Neuronal stem cell (in vitro differentiated cells): ENCODE data around the gene SETD2.
A peak's percentile ranks its signal among the peaks of the same experiment; 100 is the strongest.

ENCODE experiments used
- DNase-seq: peaks from one replicate; pipeline ENCODE4 v3.0.0-alpha.2; 2013; ENCODE audit warnings: low spot score
- H2AFZ ChIP-seq: one replicate; pipeline ENCODE4 v1.6.1; 2013; ENCODE audit warnings: mild to moderate bottlenecking, low read length, inconsistent platforms
- H2AK5ac ChIP-seq: 2 replicates; pipeline ENCODE4 v1.6.1; 2013; ENCODE audit warnings: low read depth, mild to moderate bottlenecking, inconsistent platforms, low read length, moderate library complexity, mixed read lengths
- H2BK120ac ChIP-seq: 2 replicates; pipeline ENCODE4 v1.6.1; 2013; ENCODE audit warnings: low read depth, mild to moderate bottlenecking, inconsistent platforms, low read length, moderate library complexity, mixed read lengths
- H2BK12ac ChIP-seq: one replicate; pipeline ENCODE4 v1.6.1; 2013; ENCODE audit warnings: low read length, inconsistent platforms
- H2BK15ac ChIP-seq: 2 replicates; pipeline ENCODE4 v1.6.1; 2013; ENCODE audit warnings: mild to moderate bottlenecking, low read length, inconsistent platforms, mixed read lengths
- H2BK5ac ChIP-seq: one replicate; pipeline ENCODE4 v1.6.1; 2013; ENCODE audit warnings: inconsistent platforms, mild to moderate bottlenecking, low read length, moderate library complexity
- H3K14ac ChIP-seq: one replicate; pipeline ENCODE4 v1.6.1; 2013; ENCODE audit warnings: low read length, inconsistent platforms
- H3K18ac ChIP-seq: 2 replicates; pipeline ENCODE4 v1.6.1; 2013; ENCODE audit warnings: low read length, inconsistent platforms
- H3K23ac ChIP-seq: 2 replicates; pipeline ENCODE4 v1.6.1; 2013; ENCODE audit warnings: low read depth, mild to moderate bottlenecking, mixed read lengths, low read length, inconsistent platforms; ENCODE audit not compliant: poor library complexity
- H3K27ac ChIP-seq: replicated peaks from 3 replicates; pipeline ENCODE4 v1.5.1; 2013; ENCODE audit warnings: low read length, inconsistent platforms
- H3K27me3 ChIP-seq, 3 experiments: 2 replicates each; pipeline ENCODE4 v1.6.1; 2013; ENCODE audit warnings: low read length in 3 of 3, mild to moderate bottlenecking in 2 of 3, inconsistent platforms in 1 of 3, low read depth in 1 of 3, mixed read lengths in 1 of 3, moderate library complexity in 1 of 3; ENCODE audit not compliant: control insufficient read depth in 3 of 3, insufficient read depth in 3 of 3
- H3K36me3 ChIP-seq, 2 donors: replicated peaks in 1 of 2; 2 replicates each; pipeline ENCODE4 v1.6.1; 2013; ENCODE audit warnings: low read length in 2 of 2; ENCODE audit not compliant: control insufficient read depth in 2 of 2, insufficient read depth in 2 of 2
- H3K4ac ChIP-seq: 2 replicates; pipeline ENCODE4 v1.6.1; 2013; ENCODE audit warnings: inconsistent platforms, mild to moderate bottlenecking, low read length, moderate library complexity
- H3K4me1 ChIP-seq, 2 donors: 1 replicate in 1 of 2; 2 replicates in 1 of 2; pipeline ENCODE4 v1.6.1; 2013; ENCODE audit warnings: low read length in 2 of 2, low read depth in 1 of 2; ENCODE audit not compliant: control insufficient read depth in 2 of 2, insufficient read depth in 1 of 2
- H3K4me2 ChIP-seq: one replicate; pipeline ENCODE4 v1.6.1; 2013; ENCODE audit warnings: mild to moderate bottlenecking, low read length, inconsistent platforms; ENCODE audit not compliant: insufficient read depth, poor library complexity, severe bottlenecking
- H3K4me3 ChIP-seq, 2 donors: 2 replicates each; pipeline ENCODE4 v1.5.1; 2013; ENCODE audit warnings: low read length in 2 of 2, mild to moderate bottlenecking in 2 of 2, inconsistent platforms in 1 of 2, moderate library complexity in 1 of 2
- H3K79me1 ChIP-seq: one replicate; pipeline ENCODE4 v1.6.1; 2013; ENCODE audit warnings: low read depth, mild to moderate bottlenecking, inconsistent platforms, low read length, moderate library complexity
- H3K9ac ChIP-seq: one replicate; pipeline ENCODE4 v1.6.1; 2013; ENCODE audit warnings: mild to moderate bottlenecking, low read depth, low read length, inconsistent platforms; ENCODE audit not compliant: poor library complexity
- H3K9me3 ChIP-seq, 2 donors: replicated peaks in 1 of 2; 2 replicates each; pipeline versions ENCODE3 to v1.6.1; 2013; ENCODE audit warnings: low read length in 2 of 2, mild to moderate bottlenecking in 2 of 2, inconsistent platforms in 1 of 2, low read depth in 1 of 2, mixed read lengths in 1 of 2, moderate library complexity in 1 of 2; ENCODE audit not compliant: control insufficient read depth in 2 of 2, insufficient read depth in 1 of 2
- H4K8ac ChIP-seq: one replicate; pipeline ENCODE4 v1.6.1; 2013; ENCODE audit warnings: low read depth, mild to moderate bottlenecking, inconsistent platforms, low read length, moderate library complexity
- H4K91ac ChIP-seq: one replicate; pipeline ENCODE4 v1.6.1; 2013; ENCODE audit warnings: low read length, low read depth, mild to moderate bottlenecking, inconsistent platforms; ENCODE audit not compliant: poor library complexity
- WGBS, 2 donors: extraction: QIAGEN DNeasy Blood & Tissue Kit; methylation state at CpG; one replicate each; pipeline ENCODE4 v1.1.7; 2013; ENCODE audit warnings: missing lambda C conversion rate in 2 of 2, mixed read lengths in 1 of 2; ENCODE audit not compliant: insufficient read length in 2 of 2, insufficient replicate concordance in 1 of 2; ENCODE audit errors: extremely low coverage in 2 of 2; 5-methylcytosine and 5-hydroxymethylcytosine counted together

Gene SETD2

DNA sequence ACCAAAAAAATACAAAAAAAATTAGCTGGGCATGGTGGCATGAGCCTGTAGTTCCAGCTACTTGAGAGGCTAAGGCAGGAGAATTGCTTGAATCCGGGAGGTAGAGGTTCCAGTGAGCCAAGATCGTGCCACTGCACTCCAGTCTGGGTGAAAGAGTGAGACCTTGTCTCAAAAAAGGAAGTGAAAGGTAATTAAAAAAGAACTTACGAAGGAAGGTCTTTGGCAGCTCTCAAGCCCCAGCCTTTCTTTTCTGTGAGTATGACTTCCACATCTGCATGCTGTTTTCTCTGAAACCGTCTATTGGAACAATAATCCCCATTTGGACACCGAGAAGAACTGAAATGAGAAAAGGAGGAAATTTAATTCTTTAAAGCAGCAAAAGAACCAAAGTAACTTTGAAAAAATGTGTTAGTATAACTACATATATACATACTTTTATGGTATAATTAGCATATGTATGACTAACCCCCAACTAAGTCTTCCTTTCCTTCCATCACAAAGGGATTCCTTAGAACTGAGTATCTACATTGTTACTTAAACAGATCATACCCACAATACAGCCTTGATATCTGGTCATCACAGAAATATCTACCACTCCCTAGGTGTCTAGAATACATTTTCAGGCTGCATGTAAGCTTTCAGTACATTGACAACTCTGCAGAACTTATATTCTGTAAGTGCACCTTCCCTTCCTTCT lies 50.1 kb downstream of the SETD2 start:
- H3K36me3 ChIP-seq, result peaks cover 6 to 95% of the 10 kb centered on the region in 2 donors
- no peak overlapping the region for H3K27ac ChIP-seq
- no peak overlapping the region for H2AK5ac ChIP-seq

DNA sequence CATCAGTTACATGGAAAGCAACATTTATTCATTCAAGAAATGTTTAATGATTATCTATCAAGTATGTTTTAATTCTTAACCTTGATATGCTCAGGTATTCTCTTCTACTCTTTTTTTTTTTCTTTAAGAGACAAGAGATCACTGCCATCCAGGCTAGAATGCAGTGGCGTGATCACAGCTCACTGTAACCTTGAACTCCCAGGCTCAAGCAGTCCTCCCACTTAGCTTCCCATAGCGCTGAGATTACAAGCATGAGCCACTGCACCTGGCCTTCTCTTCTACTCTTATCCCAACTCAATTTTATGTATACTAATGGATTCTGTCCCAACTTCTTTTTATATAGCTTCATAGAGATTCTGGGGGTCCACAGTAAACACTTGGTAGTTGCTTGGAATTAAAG lies 50.9 kb downstream of the SETD2 start:
- H2BK5ac ChIP-seq, result no peak overlapping the region
- H3K36me3 ChIP-seq, result peaks cover 6 to 91% of the 10 kb centered on the region in 2 donors
- no peak overlapping the region for H3K14ac ChIP-seq
- H3K4me2 ChIP-seq, result no peak overlapping the region
- H3K4me3 ChIP-seq, result no peak overlapping the region
- peaks cover 0 to 2% (median 0%) of the 10 kb centered on the region in 3 experiments for H3K27me3 ChIP-seq
- no peak overlapping the region for H2AFZ ChIP-seq
- no peak overlapping the region for H3K4ac ChIP-seq
- H4K8ac ChIP-seq, result no peak overlapping the region
- WGBS, 2 donors, result no CpG with 5 or more reads among the region's 2 CpGs
- H3K27ac ChIP-seq, result no peak overlapping the region
- H3K23ac ChIP-seq, result no peak overlapping the region
- H2AK5ac ChIP-seq, result no peak overlapping the region
- H3K18ac ChIP-seq, result no peak overlapping the region
- no peak overlapping the region for H2BK12ac ChIP-seq
- H4K91ac ChIP-seq, result no peak overlapping the region
- H3K79me1 ChIP-seq, result no peaks in the 10 kb centered on the region
- no peak overlapping the region for H3K9ac ChIP-seq
- peaks cover 2 to 6% of the 10 kb centered on the region in 2 donors for H3K4me1 ChIP-seq
- no peak overlapping the region for H2BK15ac ChIP-seq
- no peak overlapping the region for H2BK120ac ChIP-seq
- no peaks in the 10 kb centered on the region for H3K9me3 ChIP-seq
- DNase-seq, result no peak

More for the DNA sequence above, 50.1 kb downstream of the SETD2 start:
- Histone ChIP-seq H2BK5ac (no peak overlapping the region), H3K79me1 (no peaks in the 10 kb centered on the region), H2AFZ (no peak overlapping the region), H4K8ac (no peak overlapping the region), H3K18ac (no peak overlapping the region), H4K91ac (no peak overlapping the region), H3K9me3 (no peaks in the 10 kb centered on the region), H3K4me3 (no peak overlapping the region), H2BK120ac (no peak overlapping the region), H3K4ac (no peak overlapping the region), H3K14ac (no peak overlapping the region), H3K9ac (no peak overlapping the region), H2BK12ac (no peak overlapping the region), H3K23ac (no peak overlapping the region), H3K4me1 (peaks cover under 1 to 4% of the 10 kb centered on the region in 2 donors), H3K27me3 (peaks cover 0 to 2% (median 0%) of the 10 kb centered on the region in 3 experiments), H2BK15ac (no peak overlapping the region), H3K4me2 (no peak overlapping the region)
- no peak for DNase-seq
- no CpG with 5 or more reads among the region's 5 CpGs for WGBS, 2 donors

DNA sequence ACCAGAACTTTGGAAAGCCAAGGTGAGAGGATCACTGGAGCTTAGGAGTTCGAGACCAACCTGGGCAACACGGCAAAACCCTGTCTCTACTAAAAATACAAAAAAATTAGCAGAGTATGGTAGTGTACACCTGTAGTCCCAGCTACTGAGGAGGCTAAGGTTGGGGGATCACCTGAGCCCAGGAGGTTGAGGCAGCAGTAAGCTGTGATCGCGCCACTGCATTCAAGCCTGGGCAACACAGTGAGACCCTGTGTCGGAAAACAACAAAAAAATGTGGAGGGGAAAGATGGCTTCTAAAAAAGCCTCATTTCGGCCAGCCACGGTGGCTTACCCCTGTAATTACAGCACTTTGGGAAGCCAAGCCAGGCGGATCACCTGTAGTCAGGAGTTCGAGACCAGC lies 54.5 kb downstream of the SETD2 start:
- no peak overlapping the region for H2BK12ac ChIP-seq
- no peak overlapping the region for H4K91ac ChIP-seq
- no peak overlapping the region for H2BK15ac ChIP-seq
- no peak overlapping the region for H2AFZ ChIP-seq
- H2BK5ac ChIP-seq, result no peak overlapping the region
- no peak overlapping the region for H3K4me3 ChIP-seq
- H3K4me2 ChIP-seq, result no peak overlapping the region
- H3K79me1 ChIP-seq, result no peaks in the 10 kb centered on the region
- H3K23ac ChIP-seq, result peak overlapping the region; percentile 20
- no CpG with 5 or more reads among the region's 9 CpGs for WGBS, 2 donors
- H3K4ac ChIP-seq, result no peak overlapping the region
- peaks cover 6 to 80% of the 10 kb centered on the region in 2 donors for H3K36me3 ChIP-seq
- peaks cover 0 to 2% (median 0%) of the 10 kb centered on the region in 3 experiments for H3K27me3 ChIP-seq
- H3K9ac ChIP-seq, result no peak overlapping the region
- H2BK120ac ChIP-seq, result no peak overlapping the region
- DNase-seq, result no peak
- H4K8ac ChIP-seq, result no peak overlapping the region
- H2AK5ac ChIP-seq, result no peak overlapping the region
- H3K4me1 ChIP-seq, result peaks cover 2 to 6% of the 10 kb centered on the region in 2 donors
- H3K14ac ChIP-seq, result no peak overlapping the region
- H3K18ac ChIP-seq, result no peak overlapping the region
- H3K9me3 ChIP-seq, result no peaks in the 10 kb centered on the region
- H3K27ac ChIP-seq, result no peak overlapping the region

DNA sequence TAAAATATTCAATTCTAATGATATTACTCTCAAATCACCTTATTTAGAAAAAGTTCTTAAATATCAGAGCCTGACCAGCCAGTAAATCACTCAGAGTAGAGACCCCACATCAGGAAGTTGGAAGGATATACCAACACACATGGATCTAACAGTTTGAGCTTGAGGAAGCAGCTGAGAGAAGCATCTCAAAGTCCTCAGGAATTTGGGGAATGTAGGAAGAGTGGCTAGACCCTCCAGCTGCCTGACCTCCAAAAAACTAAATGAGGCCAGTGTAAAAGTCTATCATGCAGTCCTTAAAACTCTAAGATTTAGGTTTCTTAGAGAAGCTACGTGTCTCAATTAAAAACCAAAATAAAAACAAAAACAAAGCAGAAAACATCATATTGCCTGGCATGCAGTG lies 55.4 kb downstream of the SETD2 start:
- Histone ChIP-seq H2BK12ac (no peak overlapping the region), H2BK5ac (no peak overlapping the region), H3K4me3 (no peak overlapping the region), H4K8ac (no peak overlapping the region), H3K4me1 (peaks cover 2 to 6% of the 10 kb centered on the region in 2 donors), H3K36me3 (peaks cover 4 to 80% of the 10 kb centered on the region in 2 donors), H3K79me1 (no peaks in the 10 kb centered on the region), H3K18ac (no peak overlapping the region), H2AK5ac (no peak overlapping the region), H3K4ac (no peak overlapping the region), H3K14ac (no peak overlapping the region), H3K4me2 (no peak overlapping the region), H3K23ac (no peak overlapping the region), H3K27ac (peak overlapping the region; percentile 30), H3K9me3 (no peaks in the 10 kb centered on the region), H2BK15ac (no peak overlapping the region), H3K9ac (no peak overlapping the region), H2AFZ (no peak overlapping the region), H2BK120ac (no peak overlapping the region), H4K91ac (no peak overlapping the region), H3K27me3 (no peaks in the 10 kb centered on the region)
- WGBS, 2 donors, result no CpG with 5 or more reads among the region's 1 CpG
- peak; percentile 15 for DNase-seq
